Astrocyte of the hippocampus (primary cell): ENCODE data around the gene GABBR2.

Source experiments
- DNase-seq: peaks from one replicate; pipeline ENCODE4 v3.0.0; 2011; ENCODE audit warnings: low read depth, low spot score

The GABBR2 gene

GRCh38 chr9:98260635-98261034 is 448.1 kb downstream of the GABBR2 start:
- DNase-seq: no peak

GRCh38 chr9:98259791-98260190 is 448.9 kb downstream of the GABBR2 start:
- DNase-seq: no peak

DNA sequence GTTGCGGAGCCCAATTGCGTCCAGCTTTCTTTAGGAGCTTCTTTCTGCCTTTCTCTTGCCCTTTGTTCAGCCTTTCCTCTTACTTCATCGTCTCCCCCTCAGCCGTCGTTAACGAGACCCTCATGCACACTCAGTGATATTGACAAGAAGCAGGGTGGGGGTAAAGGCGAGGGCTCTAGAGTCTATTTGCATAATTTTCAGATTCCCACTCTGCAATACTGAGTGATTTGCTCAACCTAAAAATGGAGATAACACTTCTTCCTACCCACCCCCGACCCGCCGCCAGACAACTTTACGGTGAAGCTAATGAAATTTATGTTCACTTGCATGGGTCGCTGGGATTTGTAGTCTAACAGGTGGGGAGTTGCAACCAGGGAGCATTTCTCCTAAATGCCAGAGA is 452.0 kb downstream of the GABBR2 start:
- no peak for DNase-seq

- peak; percentile 97 for DNase-seq
Observed at GRCh38 chr9:98255578-98256296, 453.0 kb downstream of the GABBR2 start, which contains the start of gene TBC1D2. Gene TBC1D2 (minus strand): TSS chr9:98255649. CDS start chr9:98255541, 108 bp downstream.

DNA sequence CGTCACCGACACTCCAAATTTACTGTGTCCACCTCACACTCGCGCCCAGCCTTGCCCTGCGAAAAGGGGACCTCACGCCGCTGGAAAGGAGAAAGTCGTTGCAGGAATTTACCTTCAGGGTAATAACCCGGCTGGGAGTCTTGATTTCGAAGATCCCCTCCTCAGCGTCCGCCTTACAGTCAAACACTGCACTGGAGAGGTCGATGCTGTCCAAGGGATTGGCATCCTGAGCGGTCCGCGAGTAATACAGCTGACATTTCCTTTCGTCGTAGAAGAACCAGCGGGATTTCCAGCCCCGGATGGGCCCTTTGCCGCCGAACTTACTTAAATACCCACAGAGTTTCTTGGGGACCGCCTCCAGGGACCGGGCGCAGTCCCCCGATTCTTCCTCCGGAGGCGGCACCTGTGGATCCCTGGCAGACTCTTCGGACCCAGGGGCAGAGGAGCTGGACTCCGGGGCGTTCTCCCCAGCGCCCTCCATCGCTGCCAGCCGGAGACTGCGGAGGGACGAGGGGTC is 453.6 kb downstream of the GABBR2 start:
- DNase-seq: peak; percentile 70

GRCh38 chr9:98254228-98255060 is 454.3 kb downstream of the GABBR2 start:
- no peak for DNase-seq

- DNase-seq: no peak
Observed at GRCh38 chr9:98253565-98253964, 455.2 kb downstream of the GABBR2 start.

DNA sequence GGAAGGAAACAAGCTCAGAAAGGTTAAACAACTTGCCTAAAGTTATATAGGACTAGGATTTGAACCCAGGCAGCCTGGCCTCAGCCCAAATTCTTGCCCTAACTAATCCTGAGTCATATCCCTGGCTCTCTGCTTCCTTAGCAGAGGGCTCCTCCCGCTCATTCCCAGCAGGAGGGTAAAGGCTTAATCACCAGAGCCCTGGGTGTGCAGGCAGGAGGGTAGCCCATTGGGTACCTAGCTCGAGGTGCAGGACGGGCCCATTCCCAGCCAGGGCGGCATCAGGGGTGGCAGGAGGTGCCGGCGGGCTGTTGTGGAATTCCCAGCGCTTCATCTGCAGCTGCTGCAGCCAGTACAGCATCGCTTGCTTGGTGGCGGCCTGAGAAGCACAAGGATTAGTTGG is 457.2 kb downstream of the GABBR2 start:
- DNase-seq: peak; percentile 75

DNA sequence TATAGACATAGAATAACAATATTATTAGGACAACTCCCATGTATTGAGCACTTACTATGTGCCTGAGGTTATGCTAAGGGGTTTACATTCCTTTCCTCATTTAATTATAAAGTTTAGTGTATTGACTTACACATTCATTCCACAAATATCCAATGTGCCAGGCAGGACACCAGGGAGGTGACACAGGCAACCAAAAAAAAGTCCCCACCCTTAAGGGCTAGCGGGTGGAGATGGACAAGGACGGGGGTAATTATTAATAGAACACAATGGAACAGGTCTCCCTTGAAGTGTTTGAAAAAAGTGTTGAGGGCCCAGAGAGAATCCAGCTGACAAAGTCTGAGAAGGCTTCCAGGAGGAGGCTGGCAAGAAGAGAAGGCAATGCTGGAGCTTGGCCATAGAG is 459.0 kb downstream of the GABBR2 start:
- no peak for DNase-seq

GRCh38 chr9:98248737-98249474 is 459.8 kb downstream of the GABBR2 start:
- peak; percentile 74 for DNase-seq

- no peak for DNase-seq
Observed at GRCh38 chr9:98247831-98248657, 460.7 kb downstream of the GABBR2 start.

- no peak for DNase-seq
Observed at GRCh38 chr9:98242426-98242825, 466.3 kb downstream of the GABBR2 start.

- DNase-seq: no peak
Observed at GRCh38 chr9:98241357-98242300, 467.1 kb downstream of the GABBR2 start.

GRCh38 chr9:98240475-98240874 is 468.3 kb downstream of the GABBR2 start:
- DNase-seq: no peak
